Activated T-cell treated with anti-CD3 and anti-CD28 coated beads, Interleukin-2, amount 50 U/mL, for 24 hours (primary cell): ENCODE data around the gene RPL9.
"Not testable (repeated sequence)": the region's sequence is repeated elsewhere in the genome, so short reads cannot be mapped to it uniquely, and the experiment has no call there.

Source experiments
- DNase-seq: peaks from one replicate; pipeline ENCODE4 v3.0.0-alpha.2; 2020
- H3K27ac Mint-ChIP-seq: 2 replicates; pipeline ENCODE4 v1.8.0; 2020; ENCODE audit warnings: mild to moderate bottlenecking, mixed read lengths
- H3K27me3 Mint-ChIP-seq: 2 replicates; pipeline ENCODE4 v1.8.0; 2020; ENCODE audit warnings: mixed read lengths
- H3K36me3 Mint-ChIP-seq: 2 replicates; pipeline ENCODE4 v1.8.0; 2020; ENCODE audit warnings: low read depth, mixed read lengths
- H3K4me1 Mint-ChIP-seq: 2 replicates; pipeline ENCODE4 v1.8.0; 2020; ENCODE audit warnings: low read depth, mixed read lengths
- H3K4me3 Mint-ChIP-seq: 2 replicates; pipeline ENCODE4 v1.8.0; 2020; ENCODE audit warnings: mild to moderate bottlenecking, moderate library complexity, mixed read lengths
- H3K9me3 Mint-ChIP-seq: 2 replicates; pipeline ENCODE4 v1.8.0; 2020; ENCODE audit warnings: mixed read lengths

Gene RPL9

DNA sequence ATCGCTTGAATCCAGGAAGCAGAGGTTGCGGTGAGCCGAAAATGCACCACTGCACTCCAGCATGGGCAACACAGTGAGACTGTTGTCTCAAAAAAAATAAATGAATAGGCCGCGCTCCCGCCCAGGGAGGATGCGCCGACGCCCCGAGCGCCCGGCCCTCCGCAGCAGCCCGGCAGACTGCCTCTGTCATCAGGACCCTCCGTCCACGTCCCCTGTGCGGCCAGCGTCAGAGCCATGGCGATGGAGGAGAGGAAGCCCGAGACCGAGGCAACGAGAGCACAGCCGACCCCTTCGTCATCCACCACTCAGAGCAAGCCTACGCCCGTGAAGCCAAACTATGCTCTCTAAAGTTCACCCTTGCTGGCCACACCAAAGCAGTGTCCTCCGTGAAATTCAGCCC lies 21.5 kb upstream of the RPL9 start:
- Mint-ChIP-seq H3K4me3 (no peak overlapping the region), H3K27me3 (no peaks in the 10 kb centered on the region), H3K9me3 (peaks cover 7% of the 10 kb centered on the region), H3K36me3 (peaks cover 27% of the 10 kb centered on the region), H3K27ac (no peak overlapping the region), H3K4me1 (no peaks in the 10 kb centered on the region)
- no peak for DNase-seq

DNA sequence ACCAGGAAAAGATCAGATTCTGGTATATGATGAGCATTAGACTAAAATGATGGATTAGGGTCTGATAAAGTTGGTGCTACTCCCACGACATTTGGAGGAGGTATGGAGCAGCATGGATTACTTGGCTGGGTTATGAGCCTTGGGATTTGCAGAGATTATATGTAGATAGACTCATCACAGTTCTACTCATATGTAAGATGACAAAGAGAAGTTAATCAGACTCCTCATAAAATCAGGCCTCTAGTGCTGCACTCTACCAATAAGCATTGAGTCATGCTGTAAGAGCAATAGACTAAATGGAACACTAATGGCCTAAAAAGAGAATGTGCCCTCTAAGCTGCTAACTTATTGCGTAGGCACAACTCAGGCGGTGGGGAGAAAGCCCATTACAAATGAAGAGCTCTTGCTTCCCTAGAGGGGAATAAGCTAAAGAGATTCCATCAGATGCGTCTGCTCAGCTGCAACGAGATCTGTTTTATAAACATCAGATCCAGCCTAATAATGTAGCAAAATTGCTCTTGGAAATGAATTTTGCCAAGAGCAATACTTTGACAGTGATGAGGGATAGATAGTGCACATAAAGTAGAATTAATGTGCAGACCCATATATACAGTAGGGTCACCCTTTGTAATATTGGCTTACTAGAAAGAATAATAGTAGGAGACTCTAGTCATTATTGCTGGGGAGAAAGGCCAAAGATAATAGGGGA lies 17.6 kb upstream of the RPL9 start:
- H3K4me1 Mint-ChIP-seq = no peaks in the 10 kb centered on the region
- no peak for DNase-seq
- H3K27ac Mint-ChIP-seq = peak overlapping the region; percentile 40
- peaks cover 53% of the 10 kb centered on the region for H3K36me3 Mint-ChIP-seq
- H3K27me3 Mint-ChIP-seq = no peaks in the 10 kb centered on the region
- H3K9me3 Mint-ChIP-seq = no peaks in the 10 kb centered on the region
- H3K4me3 Mint-ChIP-seq = no peak overlapping the region

DNA sequence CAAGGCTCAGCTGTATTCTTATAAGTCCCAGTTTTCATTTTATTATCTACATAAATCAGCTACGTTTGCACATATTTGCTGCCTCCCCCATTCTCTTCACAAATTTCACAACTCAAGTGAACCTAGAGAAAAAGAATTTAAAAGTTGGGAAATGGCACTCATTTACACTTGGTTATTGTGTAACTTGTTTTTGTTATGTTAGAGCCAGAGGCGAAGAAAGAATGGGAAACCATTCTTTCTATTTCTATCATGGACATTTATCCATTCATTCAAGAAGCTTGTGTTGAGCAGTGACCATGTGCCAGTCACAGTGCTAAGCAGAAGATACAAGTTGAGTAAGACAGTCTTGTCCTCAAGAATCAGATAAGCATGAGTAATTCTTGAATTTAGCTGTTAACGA lies 13.7 kb upstream of the RPL9 start:
- peaks cover 12% of the 10 kb centered on the region for H3K4me1 Mint-ChIP-seq
- peaks cover 76% of the 10 kb centered on the region for H3K36me3 Mint-ChIP-seq
- no peaks in the 10 kb centered on the region for H3K9me3 Mint-ChIP-seq
- DNase-seq = no peak
- H3K27me3 Mint-ChIP-seq = no peaks in the 10 kb centered on the region
- H3K4me3 Mint-ChIP-seq = no peak overlapping the region
- H3K27ac Mint-ChIP-seq = no peak overlapping the region

DNA sequence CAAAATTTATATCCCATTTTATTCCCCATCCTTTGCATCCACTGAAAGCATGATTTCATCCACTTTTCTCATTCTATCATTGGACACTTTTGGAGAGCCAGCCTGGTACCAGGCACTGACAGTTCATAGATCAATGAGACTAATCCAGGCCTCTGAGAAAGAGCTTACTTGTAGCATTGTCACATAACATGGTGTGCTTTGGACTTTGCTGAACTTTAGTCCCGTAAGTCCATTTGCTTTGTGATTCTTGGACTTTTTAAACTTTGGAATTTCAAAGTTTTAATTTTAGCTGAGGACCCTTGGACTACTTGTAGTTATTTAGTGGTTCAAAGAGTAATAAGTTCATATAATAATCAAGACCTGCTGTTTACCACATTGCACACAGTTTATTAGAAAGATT lies 11.7 kb upstream of the RPL9 start:
- DNase-seq = no peak
- Mint-ChIP-seq H3K27me3 (no peaks in the 10 kb centered on the region), H3K9me3 (no peaks in the 10 kb centered on the region), H3K4me1 (peaks cover 12% of the 10 kb centered on the region), H3K4me3 (no peak overlapping the region), H3K27ac (no peak overlapping the region), H3K36me3 (peaks cover 77% of the 10 kb centered on the region)

DNA sequence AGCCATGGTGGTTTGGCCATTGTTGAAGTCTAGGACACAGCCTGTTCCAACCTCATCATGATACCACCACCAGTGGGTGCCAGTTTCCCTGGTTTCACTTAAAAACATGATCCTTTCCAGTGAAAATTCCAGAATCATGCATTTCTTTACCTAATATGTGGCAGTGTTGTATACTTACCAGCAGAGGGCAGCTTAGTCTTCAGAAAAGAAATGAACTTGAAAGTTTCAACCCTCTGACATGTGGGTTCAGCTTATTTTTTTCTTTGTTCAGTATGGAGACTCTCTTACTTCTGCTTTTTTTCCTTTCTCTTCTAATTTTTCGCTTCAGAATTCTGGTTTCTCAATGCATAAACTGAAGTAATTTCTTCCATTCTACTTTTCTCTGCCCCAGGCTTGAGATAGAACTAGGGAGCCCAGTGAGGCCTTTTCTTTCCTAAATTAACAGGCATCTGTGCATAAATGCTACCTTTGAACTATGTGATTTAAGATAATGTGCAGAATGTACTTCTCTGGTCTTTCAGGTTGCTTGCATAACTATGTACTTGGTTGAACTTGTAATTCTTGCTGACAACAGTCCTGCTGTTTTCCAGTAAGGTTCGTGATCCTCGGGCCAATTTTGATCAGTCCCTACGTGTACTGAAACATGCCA lies 10.8 kb upstream of the RPL9 start:
- Mint-ChIP-seq H3K27ac (peak overlapping the region; percentile 78), H3K36me3 (peaks cover 85% of the 10 kb centered on the region), H3K9me3 (no peaks in the 10 kb centered on the region), H3K4me1 (peaks cover 20% of the 10 kb centered on the region), H3K27me3 (no peaks in the 10 kb centered on the region), H3K4me3 (no peak overlapping the region)
- DNase-seq = no peak

DNA sequence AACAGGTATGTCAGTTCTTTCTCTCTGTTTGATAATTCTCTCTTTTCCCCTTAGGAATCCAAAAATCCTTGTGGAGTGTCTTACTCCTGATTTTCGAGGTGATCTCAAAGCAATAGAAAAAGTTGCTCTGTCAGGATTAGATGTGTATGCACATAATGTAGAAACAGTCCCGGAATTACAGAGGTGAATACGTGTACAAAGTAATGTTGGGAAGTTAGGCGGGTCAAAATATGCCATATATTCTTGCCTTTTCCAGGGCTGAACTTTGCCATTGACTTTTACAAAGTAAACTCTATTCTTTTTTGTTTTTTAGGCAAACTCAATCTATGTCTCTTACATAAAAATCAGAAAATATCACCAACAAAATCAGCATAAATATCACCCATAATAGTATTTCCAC lies 8.7 kb upstream of the RPL9 start:
- no peak overlapping the region for H3K4me3 Mint-ChIP-seq
- H3K36me3 Mint-ChIP-seq = peaks cover 90% of the 10 kb centered on the region
- H3K27ac Mint-ChIP-seq = no peak overlapping the region
- no peak for DNase-seq
- H3K9me3 Mint-ChIP-seq = no peaks in the 10 kb centered on the region
- H3K4me1 Mint-ChIP-seq = peaks cover 25% of the 10 kb centered on the region
- no peaks in the 10 kb centered on the region for H3K27me3 Mint-ChIP-seq

DNA sequence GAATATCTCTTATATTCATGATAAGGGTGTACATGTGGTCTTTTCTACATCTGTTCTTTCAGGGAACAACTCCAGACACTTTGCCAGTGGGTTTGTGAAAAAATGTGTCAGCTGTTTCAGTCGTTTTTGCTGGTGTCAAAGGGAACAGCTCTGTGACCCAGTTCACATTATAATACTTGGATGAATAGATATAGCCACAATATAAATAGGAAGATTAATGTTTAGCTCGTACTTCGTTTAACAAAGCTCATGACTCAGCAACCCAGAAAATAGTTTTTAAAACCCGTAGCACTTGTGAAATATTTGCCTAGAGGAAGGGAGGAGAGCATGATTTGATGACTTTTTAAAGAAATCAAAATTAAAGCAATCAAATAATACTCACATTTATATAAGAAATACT lies 8.0 kb upstream of the RPL9 start:
- H3K36me3 Mint-ChIP-seq = peaks cover 84% of the 10 kb centered on the region
- peaks cover 25% of the 10 kb centered on the region for H3K4me1 Mint-ChIP-seq
- peak overlapping the region; percentile 40 for H3K27ac Mint-ChIP-seq
- H3K9me3 Mint-ChIP-seq = no peaks in the 10 kb centered on the region
- DNase-seq = no peak
- no peaks in the 10 kb centered on the region for H3K27me3 Mint-ChIP-seq
- no peak overlapping the region for H3K4me3 Mint-ChIP-seq

DNA sequence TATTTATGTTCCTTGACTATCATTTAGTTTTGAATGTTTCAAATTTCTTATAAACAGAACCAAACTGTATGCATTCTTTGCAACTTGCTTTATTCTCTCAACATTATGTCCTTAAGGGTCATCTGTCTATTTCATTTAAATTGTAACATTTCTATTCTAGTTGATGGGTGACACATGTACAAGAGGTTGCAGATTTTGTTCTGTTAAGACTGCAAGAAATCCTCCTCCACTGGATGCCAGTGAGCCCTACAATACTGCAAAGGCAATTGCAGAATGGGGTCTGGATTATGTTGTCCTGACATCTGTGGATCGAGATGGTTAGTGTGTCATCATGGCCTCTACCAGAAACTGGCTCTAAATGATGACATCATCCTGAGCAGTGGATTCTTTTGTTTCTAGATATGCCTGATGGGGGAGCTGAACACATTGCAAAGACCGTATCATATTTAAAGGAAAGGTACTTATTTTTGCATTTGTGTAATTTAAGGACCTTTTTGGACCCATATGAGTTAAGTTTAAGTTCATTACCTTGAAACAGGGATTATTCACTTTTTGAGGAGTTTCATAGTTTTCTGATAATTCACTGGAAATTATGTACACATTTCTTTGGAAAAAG lies 6.3 kb upstream of the RPL9 start:
- no peak for DNase-seq
- H3K27ac Mint-ChIP-seq = peak overlapping the region; percentile 58
- peaks cover 38% of the 10 kb centered on the region for H3K4me1 Mint-ChIP-seq
- H3K36me3 Mint-ChIP-seq = peaks cover 81% of the 10 kb centered on the region
- no peaks in the 10 kb centered on the region for H3K27me3 Mint-ChIP-seq
- H3K9me3 Mint-ChIP-seq = no peaks in the 10 kb centered on the region
- H3K4me3 Mint-ChIP-seq = no peak overlapping the region

DNA sequence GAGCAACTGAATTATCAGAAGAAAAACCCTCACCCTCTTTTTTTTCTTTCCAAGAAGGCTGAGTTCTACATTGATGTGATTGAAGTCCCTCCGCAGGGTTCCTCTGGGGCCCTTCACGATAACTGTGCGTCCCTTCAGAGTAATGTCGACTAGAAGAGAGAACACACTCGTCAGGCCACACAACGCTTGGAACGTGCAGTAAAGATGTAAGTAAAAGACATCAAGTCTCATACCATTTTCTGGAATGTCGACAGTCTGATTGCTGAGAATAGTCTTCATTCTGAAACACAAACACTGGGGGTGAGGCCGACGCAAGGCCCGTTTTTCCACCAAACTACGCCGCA lies 589 bp downstream of the RPL9 start:
- H3K9me3 Mint-ChIP-seq, H3K27me3 Mint-ChIP-seq, DNase-seq: not testable (repeated sequence)
- peak overlapping the region; percentile 99 for H3K4me3 Mint-ChIP-seq
- peaks cover 49% of the 10 kb centered on the region for H3K4me1 Mint-ChIP-seq
- peak overlapping the region; percentile 100 for H3K27ac Mint-ChIP-seq
- H3K36me3 Mint-ChIP-seq = peaks cover 88% of the 10 kb centered on the region

DNA sequence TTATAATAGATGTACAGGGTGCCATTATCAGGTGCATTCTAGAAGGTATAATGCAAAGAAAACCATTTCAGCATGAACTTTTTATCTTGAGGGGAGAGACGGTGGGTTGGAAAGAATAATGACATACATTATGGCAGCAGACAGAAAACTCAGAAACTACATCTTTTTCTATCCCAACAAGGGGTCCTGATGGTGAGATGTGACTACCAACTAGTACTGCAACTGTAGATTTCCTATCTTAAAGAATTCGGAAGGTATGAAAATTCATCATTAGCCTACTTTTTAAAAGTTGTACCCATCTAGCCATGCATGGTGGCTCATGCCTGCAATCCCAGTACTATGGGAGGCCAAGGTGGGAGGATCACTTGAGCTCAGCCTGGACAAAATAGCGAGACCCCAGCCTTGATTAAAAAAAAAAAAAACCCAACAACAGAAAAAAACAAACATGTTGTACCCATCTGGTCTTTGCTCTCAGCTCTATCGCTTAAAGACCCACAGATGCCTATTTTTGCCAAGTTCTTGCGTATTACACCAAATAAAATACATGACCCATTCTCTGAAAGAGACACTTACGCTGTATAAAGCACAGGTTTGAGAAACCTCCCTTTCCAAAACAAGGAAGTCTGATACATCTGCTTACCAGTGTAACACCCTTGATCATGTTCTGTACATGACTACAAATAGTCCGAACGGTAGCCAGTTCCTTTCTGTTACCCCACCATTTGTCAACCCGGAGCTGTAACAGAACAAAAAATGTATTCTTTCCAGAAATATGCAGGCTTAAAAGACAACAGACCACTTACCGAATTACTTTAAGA lies 1.6 kb downstream of the RPL9 start:
- H3K36me3 Mint-ChIP-seq = peaks cover 90% of the 10 kb centered on the region
- H3K27me3 Mint-ChIP-seq = no peaks in the 10 kb centered on the region
- H3K27ac Mint-ChIP-seq = peak overlapping the region; percentile 100
- no peak for DNase-seq
- H3K4me3 Mint-ChIP-seq = peak overlapping the region; percentile 99
- peaks cover 58% of the 10 kb centered on the region for H3K4me1 Mint-ChIP-seq
- no peaks in the 10 kb centered on the region for H3K9me3 Mint-ChIP-seq

DNA sequence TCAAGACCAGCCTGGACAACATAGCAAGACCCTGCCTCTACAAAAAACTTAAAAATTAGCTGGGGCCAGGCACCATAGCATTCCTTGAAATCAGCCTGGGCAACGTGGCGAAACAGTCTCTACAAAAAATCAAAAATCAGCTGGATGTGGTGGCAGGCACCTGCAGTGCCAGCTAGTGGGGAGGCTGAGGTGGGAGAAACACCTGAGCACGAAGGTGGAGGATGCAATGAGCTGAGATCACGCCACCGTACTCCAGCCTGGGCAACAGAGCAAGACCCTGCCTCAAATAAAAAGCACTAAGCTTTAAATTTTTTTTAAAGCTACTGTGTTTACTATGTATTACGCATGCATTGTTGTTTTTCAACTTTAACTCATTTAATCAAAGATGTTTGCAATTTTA lies 3.2 kb downstream of the RPL9 start:
- peaks cover 58% of the 10 kb centered on the region for H3K4me1 Mint-ChIP-seq

DNA sequence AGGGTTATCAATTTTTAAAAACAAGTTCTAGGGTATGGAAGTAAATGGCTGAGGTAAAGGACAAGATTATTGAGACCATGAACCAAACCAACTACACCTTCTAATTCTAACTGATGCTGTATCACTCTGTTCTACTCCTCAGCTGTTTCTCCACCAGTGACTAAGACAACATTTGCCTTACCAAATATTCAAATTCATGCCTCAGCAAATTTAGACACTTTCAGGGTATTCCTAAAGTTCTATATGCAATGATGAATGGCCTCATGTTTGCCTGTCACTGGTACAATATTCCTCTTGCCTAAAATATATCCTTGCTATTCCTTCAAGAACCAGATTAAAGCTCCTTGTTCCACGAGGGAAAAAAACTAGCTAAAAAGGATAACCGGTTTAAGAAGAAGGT lies 5.0 kb downstream of the RPL9 start:
- peak overlapping the region; percentile 100 for H3K27ac Mint-ChIP-seq

More for the DNA sequence above, 3.2 kb downstream of the RPL9 start:
- Mint-ChIP-seq H3K9me3 (no peaks in the 10 kb centered on the region), H3K4me3 (peak overlapping the region; percentile 99), H3K36me3 (peaks cover 95% of the 10 kb centered on the region), H3K27me3 (no peaks in the 10 kb centered on the region), H3K27ac (peak overlapping the region; percentile 100)
- DNase-seq = no peak

DNA sequence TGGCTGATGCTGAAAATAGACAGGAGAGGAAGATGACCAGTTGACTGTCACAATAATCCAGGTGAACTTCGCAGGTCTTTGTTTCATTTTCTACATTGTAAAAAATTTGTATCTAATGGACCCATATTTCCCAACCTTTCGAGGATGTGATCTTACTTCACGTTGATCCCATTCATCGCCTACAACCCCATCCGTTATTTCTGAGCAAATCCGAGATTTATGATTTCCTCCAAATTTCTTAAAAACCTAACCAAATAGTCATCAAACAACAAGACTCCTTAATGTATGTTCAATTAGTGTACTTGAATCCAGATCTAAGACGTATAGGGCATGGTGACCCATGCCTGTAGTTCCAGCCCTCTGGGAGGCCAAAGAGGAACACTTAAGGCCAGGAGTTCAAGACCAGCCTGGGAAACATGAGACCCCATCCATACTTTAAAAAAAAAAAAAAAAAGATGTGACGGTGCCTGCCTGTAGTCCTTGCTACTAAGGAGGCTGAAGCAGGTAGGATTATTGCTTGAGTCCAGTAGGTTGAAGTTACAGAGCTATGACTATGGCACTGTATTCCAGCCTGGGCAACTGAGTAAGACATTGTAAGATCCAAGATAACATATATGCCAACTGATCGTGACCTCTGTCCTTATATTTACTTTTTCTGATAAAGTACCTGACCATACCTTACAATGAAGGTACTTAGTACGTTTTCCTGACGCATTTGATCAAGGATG lies 5.7 kb downstream of the RPL9 start:
- Mint-ChIP-seq H3K4me1 (peaks cover 67% of the 10 kb centered on the region), H3K4me3 (peak overlapping the region; percentile 44), H3K27ac (peak overlapping the region; percentile 100), H3K27me3 (no peaks in the 10 kb centered on the region), H3K36me3 (peaks cover 96% of the 10 kb centered on the region), H3K9me3 (no peaks in the 10 kb centered on the region)
- no peak for DNase-seq

More for the DNA sequence above, 5.0 kb downstream of the RPL9 start:
- Mint-ChIP-seq H3K9me3 (no peaks in the 10 kb centered on the region), H3K4me3 (peak overlapping the region; percentile 99), H3K36me3 (peaks cover 98% of the 10 kb centered on the region), H3K4me1 (peaks cover 60% of the 10 kb centered on the region), H3K27me3 (no peaks in the 10 kb centered on the region)
- DNase-seq = no peak
